CD8-positive, alpha-beta memory T cell (primary cell): ENCODE measurements around the gene SLC43A3. TPM values are rescaled to one million over a fixed set of nuclear protein-coding genes. Genes with fewer than 3 reads are reported as not detected.

Experiments used
- CTCF ChIA-PET: fragments of 350-600 bp; sonication (Branson Sonifier 250); formaldehyde crosslinking; loops from one replicate; lab custom pipeline; 2021; ENCODE audit warnings: antibody characterized with exemption; lab: Charles Lee
- POLR2A ChIA-PET: fragments of 350-600 bp; sonication (Branson Sonifier 250); formaldehyde crosslinking; loops from one replicate; lab custom pipeline; 2021; ENCODE audit warnings: antibody characterized with exemption; lab: Charles Lee
- DNase-seq, 5 donors: peaks; one replicate each; pipeline versions ENCODE4 v3.0.0 to v3.0.0-alpha.2; 2020 to 2022; ENCODE audit warnings: mixed read lengths in 1 of 5
- H3K27ac ChIP-seq: one replicate; pipeline ENCODE4 v1.7.0; 2013; ENCODE audit warnings: low read depth, mild to moderate bottlenecking, low read length, moderate library complexity
- H3K27me3 ChIP-seq: 2 replicates; pipeline ENCODE4 v1.7.0; 2013; ENCODE audit warnings: low read length, mild to moderate bottlenecking; ENCODE audit not compliant: insufficient read depth, poor library complexity, severe bottlenecking
- H3K36me3 ChIP-seq: 2 replicates; pipeline ENCODE4 v1.7.0; 2013; ENCODE audit warnings: mild to moderate bottlenecking, low read length, moderate library complexity; ENCODE audit not compliant: insufficient read depth
- H3K4me1 ChIP-seq: 2 replicates; pipeline ENCODE4 v1.7.0; 2013; ENCODE audit warnings: mild to moderate bottlenecking, low read length, moderate library complexity; ENCODE audit not compliant: insufficient read depth
- H3K4me3 ChIP-seq: 2 replicates; pipeline ENCODE4 v1.7.0; 2013; ENCODE audit warnings: mild to moderate bottlenecking, low read length
- H3K9me3 ChIP-seq: 2 replicates; pipeline ENCODE4 v1.7.0; 2013; ENCODE audit warnings: mild to moderate bottlenecking, low read length
- H3K27ac Mint-ChIP-seq, 8 donors: one replicate each; pipeline ENCODE4 v1.8.0; 2020 to 2021; ENCODE audit warnings: mixed read lengths in 8 of 8, mild to moderate bottlenecking in 6 of 8, inconsistent platforms in 3 of 8, moderate library complexity in 3 of 8
- H3K27me3 Mint-ChIP-seq, 2 donors: one replicate each; pipeline ENCODE4 v1.8.0; 2020 to 2021; ENCODE audit warnings: mixed read lengths in 2 of 2, mild to moderate bottlenecking in 1 of 2, moderate library complexity in 1 of 2
- H3K36me3 Mint-ChIP-seq, 3 donors: one replicate each; pipeline ENCODE4 v1.8.0; 2020 to 2021; ENCODE audit warnings: mixed read lengths in 3 of 3, inconsistent platforms in 1 of 3, mild to moderate bottlenecking in 1 of 3
- H3K4me1 Mint-ChIP-seq, 3 donors: one replicate each; pipeline ENCODE4 v1.8.0; 2020 to 2021; ENCODE audit warnings: mixed read lengths in 3 of 3, inconsistent platforms in 1 of 3, mild to moderate bottlenecking in 1 of 3
- H3K4me3 Mint-ChIP-seq, 7 donors: one replicate each; pipeline ENCODE4 v1.8.0; 2020 to 2021; ENCODE audit warnings: mixed read lengths in 7 of 7, mild to moderate bottlenecking in 6 of 7, moderate library complexity in 4 of 7, inconsistent platforms in 2 of 7
- H3K9me3 Mint-ChIP-seq, 5 donors: one replicate each; pipeline ENCODE4 v1.8.0; 2020 to 2022; ENCODE audit warnings: mixed read lengths in 5 of 5, mild to moderate bottlenecking in 3 of 5, moderate library complexity in 2 of 5, inconsistent platforms in 1 of 5
- polyA plus RNA-seq: library from polyadenylated mRNA; unstranded; fragments of 300-500 nt; fragmentation: Illumina TruSeq; gene quantifications from one replicate; pipeline ENCODE4 v1.2.3, GENCODE V29; 2021
- total RNA-seq, 2 experiments: library from RNA; stranded (reverse); gene quantifications; one replicate each; pipeline ENCODE4 v1.2.3, GENCODE V29; 2021

SLC43A3 gene
- total and polyA plus RNA-seq, 3 experiments from 2014 or later, result 32.6 to 447 (median 434) TPM

DNA sequence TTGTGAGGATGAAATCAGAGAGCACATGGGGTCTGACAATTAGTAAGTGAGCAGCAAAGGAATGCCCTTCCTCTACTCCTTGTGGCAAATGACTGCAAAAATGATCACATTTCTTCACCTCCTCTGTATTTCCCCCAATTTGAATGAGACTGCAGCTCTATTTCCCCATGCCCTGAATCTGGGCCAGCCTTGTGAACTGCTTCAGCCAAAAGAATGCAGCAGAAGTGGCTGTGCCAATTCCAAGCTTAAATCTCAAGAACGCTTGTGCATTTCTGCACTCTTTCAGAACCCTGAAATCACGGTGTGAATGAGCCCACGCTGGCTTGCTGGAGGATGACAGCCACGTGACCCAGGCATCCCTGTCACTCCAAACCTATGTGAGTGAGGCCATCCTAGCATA lies 9.9 kb downstream of the SLC43A3 start:
- peak overlapping the region in 4 of 8 donors; percentile 8 to 85 (median 59) for H3K27ac Mint-ChIP-seq
- Histone ChIP-seq H3K27me3 (no peaks in the 10 kb centered on the region), H3K4me1 (no peaks in the 10 kb centered on the region), H3K4me3 (no peak overlapping the region), H3K36me3 (peaks cover 39% of the 10 kb centered on the region), H3K9me3 (no peaks in the 10 kb centered on the region), H3K27ac (no peak overlapping the region)
- peaks cover 6 to 21% (median 20%) of the 10 kb centered on the region in 3 donors for H3K4me1 Mint-ChIP-seq
- no peaks in the 10 kb centered on the region for H3K27me3 Mint-ChIP-seq
- H3K9me3 Mint-ChIP-seq, result no peaks in the 10 kb centered on the region
- H3K36me3 Mint-ChIP-seq, result peaks cover 15 to 74% (median 28%) of the 10 kb centered on the region in 3 donors
- ChIA-PET CTCF (interaction anchor here (1.3 kb wide), 1 partner anchor 40 kb away, joined by 6 read pairs; no protein-coding TSS in a partner anchor), POLR2A (no interaction called here)
- no peak overlapping the region for H3K4me3 Mint-ChIP-seq
- no peak for DNase-seq

DNA sequence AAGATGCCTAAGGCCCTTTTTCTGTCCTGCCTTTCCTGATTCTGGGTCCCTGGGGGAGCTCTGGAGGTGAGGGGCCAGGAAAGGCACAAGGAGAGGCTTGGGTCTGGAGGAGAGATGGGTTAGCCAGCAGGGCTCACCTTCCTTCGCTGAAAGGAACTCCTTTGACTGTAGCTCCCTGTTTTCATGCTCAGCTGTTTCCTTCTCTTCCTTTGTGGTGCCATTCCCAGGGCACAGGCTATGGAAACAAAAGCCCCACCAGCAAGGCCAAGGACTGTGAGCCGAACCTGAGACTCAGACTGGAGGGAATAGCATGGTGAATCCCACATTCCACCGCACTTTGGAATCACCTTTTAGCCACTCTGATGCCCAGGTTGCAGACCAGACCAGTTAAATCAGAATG lies 10.5 kb downstream of the SLC43A3 start:
- POLR2A ChIA-PET, result no interaction called here
- H3K4me1 Mint-ChIP-seq, result peaks cover 1 to 15% (median 14%) of the 10 kb centered on the region in 3 donors

GRCh38 chr11:57414612-57415212 lies 12.2 kb downstream of the SLC43A3 start:
- Mint-ChIP-seq H3K27ac (peak overlapping the region in 1 of 8 donors; percentile 30), H3K27me3 (no peaks in the 10 kb centered on the region), H3K4me1 (peaks cover 0 to 11% (median 9%) of the 10 kb centered on the region in 3 donors), H3K9me3 (no peaks in the 10 kb centered on the region), H3K36me3 (peaks cover 20 to 78% (median 35%) of the 10 kb centered on the region in 3 donors), H3K4me3 (no peak overlapping the region)
- no peaks in the 10 kb centered on the region for H3K9me3 ChIP-seq
- CTCF ChIA-PET, result no interaction called here
- no peaks in the 10 kb centered on the region for H3K27me3 ChIP-seq
- no peak overlapping the region for H3K4me3 ChIP-seq
- POLR2A ChIA-PET, result no interaction called here
- no peaks in the 10 kb centered on the region for H3K4me1 ChIP-seq
- peaks cover 39% of the 10 kb centered on the region for H3K36me3 ChIP-seq
- no peak overlapping the region for H3K27ac ChIP-seq
- DNase-seq, result no peak

More for the DNA sequence above, 10.5 kb downstream of the SLC43A3 start:
- H3K4me1 ChIP-seq, result no peaks in the 10 kb centered on the region
- no peak for DNase-seq
- no peaks in the 10 kb centered on the region for H3K9me3 ChIP-seq
- H3K27ac Mint-ChIP-seq, result no peak overlapping the region
- no peaks in the 10 kb centered on the region for H3K27me3 ChIP-seq
- no peak overlapping the region for H3K27ac ChIP-seq
- peaks cover 15 to 76% (median 32%) of the 10 kb centered on the region in 3 donors for H3K36me3 Mint-ChIP-seq
- H3K9me3 Mint-ChIP-seq, result no peaks in the 10 kb centered on the region
- H3K36me3 ChIP-seq, result peaks cover 39% of the 10 kb centered on the region
- CTCF ChIA-PET, result no interaction called here
- no peaks in the 10 kb centered on the region for H3K27me3 Mint-ChIP-seq
- H3K4me3 ChIP-seq, result no peak overlapping the region
- no peak overlapping the region for H3K4me3 Mint-ChIP-seq

DNA sequence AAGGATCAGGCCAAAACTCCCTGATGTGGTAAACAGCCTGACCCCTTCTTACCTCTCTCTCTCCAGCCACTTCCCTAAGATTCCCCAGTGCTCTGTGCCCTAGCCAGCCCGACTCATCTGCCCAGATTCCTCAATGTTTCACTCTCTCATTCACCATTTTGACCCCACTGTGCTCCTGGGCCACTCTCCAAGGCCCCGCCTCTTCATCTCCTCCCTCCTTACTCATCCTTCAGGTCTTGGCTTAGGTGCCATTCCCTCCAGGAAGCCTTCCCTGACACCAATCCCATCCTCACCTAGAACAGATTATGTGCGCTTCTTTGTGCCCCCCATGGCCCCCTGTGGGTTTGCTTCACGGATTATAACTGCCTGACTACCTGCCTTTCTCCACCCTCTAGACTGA lies 13.2 kb downstream of the SLC43A3 start:
- H3K4me1 Mint-ChIP-seq, result peaks cover 0 to 11% (median 3%) of the 10 kb centered on the region in 3 donors
- CTCF ChIA-PET, result no interaction called here

DNA sequence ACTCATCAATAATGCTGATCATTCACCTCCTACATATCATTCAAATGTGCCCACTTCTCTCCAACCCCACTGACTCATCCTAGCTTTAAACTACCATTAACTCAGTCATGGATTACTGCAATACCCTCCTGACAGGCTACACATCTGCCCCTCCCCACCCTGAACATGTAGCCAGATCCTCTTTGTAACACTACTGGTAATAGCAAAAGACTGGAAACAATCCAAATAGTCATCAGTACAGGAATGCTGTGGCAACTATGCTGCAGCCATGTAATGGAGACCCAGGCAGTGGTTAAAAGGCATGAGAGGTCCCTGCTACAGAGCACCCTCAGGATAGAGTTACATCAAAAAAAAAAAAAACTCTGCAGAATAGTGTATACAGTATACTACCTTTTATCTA lies 16.6 kb downstream of the SLC43A3 start:
- H3K27me3 Mint-ChIP-seq, result no peaks in the 10 kb centered on the region
- Histone ChIP-seq H3K36me3 (peaks cover 22% of the 10 kb centered on the region), H3K4me3 (no peak overlapping the region), H3K27me3 (no peaks in the 10 kb centered on the region), H3K27ac (no peak overlapping the region), H3K4me1 (no peaks in the 10 kb centered on the region), H3K9me3 (no peaks in the 10 kb centered on the region)
- CTCF ChIA-PET, result no interaction called here
- DNase-seq, result no peak
- peaks cover 19 to 85% (median 43%) of the 10 kb centered on the region in 3 donors for H3K36me3 Mint-ChIP-seq
- POLR2A ChIA-PET, result no interaction called here
- no peak overlapping the region for H3K4me3 Mint-ChIP-seq
- H3K9me3 Mint-ChIP-seq, result no peaks in the 10 kb centered on the region
- H3K27ac Mint-ChIP-seq, result peak overlapping the region in 1 of 8 donors; percentile 84
- H3K4me1 Mint-ChIP-seq, result peaks cover 9 to 23% (median 12%) of the 10 kb centered on the region in 3 donors

More for the DNA sequence above, 13.2 kb downstream of the SLC43A3 start:
- H3K27ac Mint-ChIP-seq, result peak overlapping the region in 4 of 8 donors; percentile 6 to 77 (median 44)
- Histone ChIP-seq H3K4me3 (no peak overlapping the region), H3K27me3 (no peaks in the 10 kb centered on the region), H3K36me3 (peaks cover 44% of the 10 kb centered on the region), H3K9me3 (no peaks in the 10 kb centered on the region), H3K4me1 (no peaks in the 10 kb centered on the region), H3K27ac (no peak overlapping the region)
- POLR2A ChIA-PET, result no interaction called here
- DNase-seq, result no peak
- no peaks in the 10 kb centered on the region for H3K27me3 Mint-ChIP-seq
- H3K9me3 Mint-ChIP-seq, result no peaks in the 10 kb centered on the region
- peaks cover 20 to 82% (median 35%) of the 10 kb centered on the region in 3 donors for H3K36me3 Mint-ChIP-seq
- H3K4me3 Mint-ChIP-seq, result no peak overlapping the region

- Mint-ChIP-seq H3K27me3 (no peaks in the 10 kb centered on the region), H3K4me3 (no peak overlapping the region), H3K27ac (peak overlapping the region in 1 of 8 donors; percentile 58), H3K9me3 (no peaks in the 10 kb centered on the region), H3K4me1 (peaks cover 9 to 20% (median 12%) of the 10 kb centered on the region in 3 donors), H3K36me3 (peaks cover 14 to 80% (median 40%) of the 10 kb centered on the region in 3 donors)
- CTCF ChIA-PET, result no interaction called here
- POLR2A ChIA-PET, result no interaction called here
- H3K36me3 ChIP-seq, result peaks cover 18% of the 10 kb centered on the region
- no peak overlapping the region for H3K4me3 ChIP-seq
- DNase-seq, result no peak
- no peaks in the 10 kb centered on the region for H3K4me1 ChIP-seq
- no peaks in the 10 kb centered on the region for H3K27me3 ChIP-seq
- no peaks in the 10 kb centered on the region for H3K9me3 ChIP-seq
- H3K27ac ChIP-seq, result no peak overlapping the region
These were observed 17.4 kb downstream of the SLC43A3 start for GRCh38 chr11:57409321-57410100.

- Mint-ChIP-seq H3K4me1 (peaks cover 9 to 20% (median 10%) of the 10 kb centered on the region in 3 donors), H3K36me3 (peaks cover 14 to 74% (median 34%) of the 10 kb centered on the region in 3 donors), H3K9me3 (no peaks in the 10 kb centered on the region), H3K4me3 (no peak overlapping the region), H3K27ac (peak overlapping the region in 1 of 8 donors; percentile 85), H3K27me3 (no peaks in the 10 kb centered on the region)
- no peaks in the 10 kb centered on the region for H3K9me3 ChIP-seq
- no peaks in the 10 kb centered on the region for H3K27me3 ChIP-seq
- no peak for DNase-seq
- no peak overlapping the region for H3K4me3 ChIP-seq
- H3K36me3 ChIP-seq, result peaks cover 14% of the 10 kb centered on the region
- H3K4me1 ChIP-seq, result no peaks in the 10 kb centered on the region
- ChIA-PET CTCF (no interaction called here), POLR2A (no interaction called here)
- H3K27ac ChIP-seq, result no peak overlapping the region
These were observed 18.1 kb downstream of the SLC43A3 start for GRCh38 chr11:57408771-57409170.

DNA sequence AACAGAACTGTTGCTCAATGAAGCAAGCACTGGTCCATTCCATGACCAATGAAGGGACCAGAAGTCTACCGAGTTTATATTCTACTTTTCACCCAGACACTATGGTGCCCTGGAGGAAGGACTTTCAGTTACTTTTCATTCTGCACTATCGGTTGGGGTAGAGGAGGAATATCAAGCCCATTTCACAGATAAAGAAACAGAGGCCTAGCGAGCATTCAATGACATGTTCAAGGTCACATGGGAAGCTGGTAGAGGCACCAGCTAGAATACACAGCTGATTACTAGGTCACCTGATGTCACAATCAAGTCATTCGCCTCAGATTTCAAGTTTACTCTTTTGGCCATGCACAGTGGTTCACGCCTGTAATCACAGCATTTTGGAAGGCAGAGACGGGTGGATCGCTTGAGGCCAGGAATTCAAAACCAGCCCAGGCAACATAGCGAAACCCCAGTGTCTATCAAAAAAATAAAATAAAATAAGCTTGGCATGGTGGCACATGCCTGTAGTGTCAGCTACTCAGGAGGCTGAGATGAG lies 18.9 kb downstream of the SLC43A3 start:
- Mint-ChIP-seq H3K27me3 (no peaks in the 10 kb centered on the region), H3K4me3 (no peak overlapping the region), H3K9me3 (no peaks in the 10 kb centered on the region), H3K36me3 (peaks cover 10 to 66% (median 27%) of the 10 kb centered on the region in 3 donors), H3K27ac (peak overlapping the region in 3 of 8 donors; percentile 30 to 54 (median 50)), H3K4me1 (peaks cover 9 to 15% (median 9%) of the 10 kb centered on the region in 3 donors)
- ChIA-PET POLR2A (no interaction called here), CTCF (no interaction called here)
- Histone ChIP-seq H3K4me3 (no peak overlapping the region), H3K27me3 (no peaks in the 10 kb centered on the region), H3K9me3 (no peaks in the 10 kb centered on the region), H3K36me3 (peaks cover 8% of the 10 kb centered on the region), H3K4me1 (no peaks in the 10 kb centered on the region), H3K27ac (no peak overlapping the region)
- no peak for DNase-seq
